Vagina (tissue), 2 donors: Measurements from ENCODE around the gene SSBP4.

Experiments used
- POLR2A ChIP-seq, 2 donors: fragments of 450-650 bp; IDR thresholded peaks; one replicate each; pipeline ENCODE4 v1.6.1; 2017; ENCODE audit warnings: antibody characterized with exemption in 2 of 2, mild to moderate bottlenecking in 2 of 2, moderate library complexity in 2 of 2
- POLR2AphosphoS5 ChIP-seq, 2 donors: sonication (generic); formaldehyde crosslinking; IDR thresholded peaks; one replicate each; pipeline ENCODE4 v1.9.0; 2017; ENCODE audit warnings: antibody characterized with exemption in 2 of 2, mild to moderate bottlenecking in 2 of 2, low read depth in 1 of 2; ENCODE audit not compliant: insufficient read depth in 1 of 2
- TF ChIP-seq, protein P1 (sequence below), 3 experiments: fragments of 450-650 bp in 2 of 3; fragments of 200-600 bp in 1 of 3; sonication (generic) in 1 of 3; IDR thresholded peaks; one replicate each; pipeline ENCODE4 v1.5.1; 2017 to 2019; ENCODE audit warnings: antibody characterized with exemption in 3 of 3, mild to moderate bottlenecking in 2 of 3, moderate library complexity in 2 of 3

DNA sequence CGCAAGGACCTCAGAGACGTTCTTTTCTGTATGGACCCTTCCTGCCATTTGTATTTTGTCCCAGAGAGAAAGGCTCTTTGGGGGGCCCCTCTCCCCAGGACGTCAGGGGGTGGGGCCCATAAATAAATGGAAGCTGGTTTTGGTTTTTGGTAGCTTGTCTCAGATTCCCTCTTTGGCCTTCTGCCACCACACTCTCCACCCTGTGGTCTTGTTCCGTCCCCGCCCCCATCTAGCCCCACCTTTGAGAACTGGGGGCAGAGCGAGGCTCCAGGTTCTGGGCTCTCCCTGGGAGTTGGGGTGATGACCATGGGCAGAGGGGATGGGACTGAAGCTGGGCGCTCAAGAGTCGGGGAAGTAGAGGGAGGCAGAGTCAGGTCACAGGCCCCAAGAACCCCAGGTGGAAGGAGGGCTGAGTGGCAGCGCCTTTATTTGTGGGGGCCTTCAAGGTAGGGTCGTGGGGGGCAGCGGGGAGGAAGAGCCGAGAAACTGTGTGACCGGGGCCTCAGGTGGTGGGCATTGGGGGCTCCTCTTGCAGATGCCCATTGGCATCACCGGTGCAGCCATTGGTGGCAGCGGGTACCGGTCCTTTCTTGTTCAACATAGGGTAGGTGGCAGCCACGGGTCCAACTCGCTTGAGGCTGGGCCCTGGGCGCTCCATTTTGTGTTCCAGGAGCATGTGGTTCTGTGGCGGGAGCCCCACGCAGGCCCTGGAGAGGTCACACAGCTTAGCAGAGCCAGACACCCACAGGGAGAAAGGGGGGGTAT lies 15.4 kb downstream of the SSBP4 start:
- TF ChIP-seq, protein P1, sequence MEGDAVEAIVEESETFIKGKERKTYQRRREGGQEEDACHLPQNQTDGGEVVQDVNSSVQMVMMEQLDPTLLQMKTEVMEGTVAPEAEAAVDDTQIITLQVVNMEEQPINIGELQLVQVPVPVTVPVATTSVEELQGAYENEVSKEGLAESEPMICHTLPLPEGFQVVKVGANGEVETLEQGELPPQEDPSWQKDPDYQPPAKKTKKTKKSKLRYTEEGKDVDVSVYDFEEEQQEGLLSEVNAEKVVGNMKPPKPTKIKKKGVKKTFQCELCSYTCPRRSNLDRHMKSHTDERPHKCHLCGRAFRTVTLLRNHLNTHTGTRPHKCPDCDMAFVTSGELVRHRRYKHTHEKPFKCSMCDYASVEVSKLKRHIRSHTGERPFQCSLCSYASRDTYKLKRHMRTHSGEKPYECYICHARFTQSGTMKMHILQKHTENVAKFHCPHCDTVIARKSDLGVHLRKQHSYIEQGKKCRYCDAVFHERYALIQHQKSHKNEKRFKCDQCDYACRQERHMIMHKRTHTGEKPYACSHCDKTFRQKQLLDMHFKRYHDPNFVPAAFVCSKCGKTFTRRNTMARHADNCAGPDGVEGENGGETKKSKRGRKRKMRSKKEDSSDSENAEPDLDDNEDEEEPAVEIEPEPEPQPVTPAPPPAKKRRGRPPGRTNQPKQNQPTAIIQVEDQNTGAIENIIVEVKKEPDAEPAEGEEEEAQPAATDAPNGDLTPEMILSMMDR (IDR thresholded peaks at IDR 0.05), result no peak
- no peak for TF ChIP-seq POLR2A (IDR thresholded peaks at IDR 0.05)
- no peak for TF ChIP-seq POLR2AphosphoS5 (IDR thresholded peaks at IDR 0.05; ENCODE audit: insufficient read depth in 1 of 2, low read depth in 1 of 2)
